Measurements from ENCODE around the gene MCAM. TPM values are rescaled to one million over a fixed set of nuclear protein-coding genes. Genes with fewer than 3 reads are reported as not detected.
A peak's percentile ranks its signal among the peaks of the same experiment; 100 is the strongest.

MCAM gene
- total RNA-seq, 1 donor from 2014 or later: 44.7 TPM

- intact Hi-C loops (cut with micrococcal nuclease): no loop called here
- ATAC-seq (no peak), DNase-seq (no peak)
Measured at GRCh38 chr11:119285431-119285830, 31.5 kb downstream of the MCAM start.

DNA sequence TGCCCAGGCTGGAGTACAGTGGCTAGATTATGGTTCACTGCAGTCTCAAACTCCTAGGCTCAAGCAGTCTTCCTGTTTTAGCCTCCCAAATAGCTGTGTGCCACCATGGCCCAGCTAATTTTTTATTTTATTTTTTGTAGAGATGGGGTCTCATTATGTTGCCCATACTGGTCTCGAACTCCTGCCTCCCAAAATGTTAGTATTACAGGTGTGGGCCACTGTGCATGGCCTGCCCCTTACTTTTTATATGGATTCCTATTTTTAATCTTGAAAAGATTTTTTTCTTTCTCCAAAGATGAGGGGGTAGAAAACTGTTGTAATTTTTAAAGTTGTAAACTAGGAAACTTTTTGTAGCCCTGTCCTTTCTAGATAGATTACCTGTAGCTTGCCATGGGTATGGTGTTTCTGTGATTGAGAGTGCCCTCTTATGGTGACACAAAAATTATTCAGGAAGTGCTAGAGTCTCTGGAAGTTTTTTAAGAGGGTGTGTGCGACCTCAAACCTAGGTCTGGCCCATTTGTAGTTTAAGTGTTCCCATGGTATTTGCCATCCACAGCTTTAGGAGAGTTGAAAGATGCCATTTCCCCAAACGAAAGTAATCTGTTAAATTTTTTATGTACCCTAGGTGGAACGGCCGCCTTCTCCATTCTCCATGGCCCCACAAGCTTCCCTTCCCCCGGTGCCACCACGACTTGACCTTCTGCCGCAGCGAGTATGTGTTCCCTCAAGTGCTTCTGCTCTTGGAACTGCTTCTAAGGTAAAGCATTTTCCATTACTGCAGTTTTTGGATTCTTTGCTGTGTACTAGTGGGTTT is 32.4 kb downstream of the MCAM start:
- peak; percentile 67 for ATAC-seq
- no peak for DNase-seq
- intact Hi-C loops (cut with micrococcal nuclease): loop anchor here (5.0 kb wide), 1 partner anchor 77 kb away; the partner anchor contains the start of gene CBL

DNA sequence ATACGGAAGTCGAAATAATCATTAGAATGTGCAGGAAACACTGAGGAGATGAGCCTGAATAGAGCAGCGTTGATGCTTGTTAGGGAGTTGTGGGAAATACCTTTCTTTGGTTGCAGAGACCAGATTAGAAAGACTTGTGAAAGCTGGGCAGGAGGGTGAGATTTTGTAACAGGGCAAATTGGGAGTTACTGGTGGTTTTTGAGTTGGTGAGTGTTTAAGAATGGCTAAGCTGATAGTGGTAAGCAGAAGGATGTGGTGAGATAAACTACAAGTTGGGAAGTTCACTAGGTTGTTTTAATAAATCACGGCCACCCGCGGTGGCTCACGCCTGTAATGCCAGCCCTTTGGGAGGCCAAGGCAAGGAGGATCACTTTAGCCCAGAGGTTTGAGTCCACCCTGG is 34.4 kb downstream of the MCAM start:
- no peak for ATAC-seq
- intact Hi-C loops (cut with micrococcal nuclease): loop anchor here (5.0 kb wide), 1 partner anchor 75 kb away; the partner anchor contains the start of gene CBL
- no peak for DNase-seq

GRCh38 chr11:119277660-119278059 is 39.3 kb downstream of the MCAM start:
- intact Hi-C loops (cut with micrococcal nuclease): no loop called here
- DNase-seq: no peak
- ATAC-seq: no peak

DNA sequence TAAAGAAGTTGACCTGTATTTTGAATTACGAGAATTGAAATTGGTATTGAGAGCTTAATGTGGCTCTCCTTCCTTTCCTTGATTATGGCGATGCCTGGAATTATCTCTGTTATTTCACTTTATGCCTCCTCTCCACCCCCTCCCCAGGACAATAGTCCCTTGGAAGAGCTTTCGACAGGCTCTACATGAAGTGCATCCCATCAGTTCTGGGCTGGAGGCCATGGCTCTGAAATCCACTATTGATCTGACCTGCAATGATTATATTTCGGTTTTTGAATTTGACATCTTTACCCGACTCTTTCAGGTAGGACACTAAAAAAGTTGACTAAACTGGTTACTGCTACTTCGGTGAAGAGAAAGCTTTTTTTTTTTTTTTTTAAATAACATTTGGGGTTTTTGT is 43.2 kb downstream of the MCAM start:
- intact Hi-C loops (cut with micrococcal nuclease): no loop called here
- ATAC-seq: no peak
- DNase-seq: no peak

DNA sequence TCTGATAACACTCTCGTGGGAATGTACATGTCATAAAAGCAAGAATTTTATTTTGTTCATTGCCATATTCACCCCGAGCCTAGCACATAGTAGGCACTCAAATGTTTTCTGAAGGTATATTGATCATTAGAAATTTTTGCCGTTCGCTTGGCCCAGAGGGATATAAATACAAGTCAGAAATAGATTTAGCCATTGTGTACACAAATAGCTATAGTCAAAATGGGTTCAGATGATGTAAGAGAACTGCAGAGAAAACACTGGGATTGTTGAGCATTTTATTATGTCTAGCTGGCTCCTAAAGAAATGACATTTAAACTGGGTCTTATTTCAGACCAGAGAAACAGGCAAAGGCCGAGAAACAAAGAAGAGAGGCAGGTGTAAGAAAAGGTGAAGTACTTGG is 49.3 kb downstream of the MCAM start:
- intact Hi-C loops (cut with micrococcal nuclease): no loop called here
- DNase-seq: no peak
- no peak for ATAC-seq

DNA sequence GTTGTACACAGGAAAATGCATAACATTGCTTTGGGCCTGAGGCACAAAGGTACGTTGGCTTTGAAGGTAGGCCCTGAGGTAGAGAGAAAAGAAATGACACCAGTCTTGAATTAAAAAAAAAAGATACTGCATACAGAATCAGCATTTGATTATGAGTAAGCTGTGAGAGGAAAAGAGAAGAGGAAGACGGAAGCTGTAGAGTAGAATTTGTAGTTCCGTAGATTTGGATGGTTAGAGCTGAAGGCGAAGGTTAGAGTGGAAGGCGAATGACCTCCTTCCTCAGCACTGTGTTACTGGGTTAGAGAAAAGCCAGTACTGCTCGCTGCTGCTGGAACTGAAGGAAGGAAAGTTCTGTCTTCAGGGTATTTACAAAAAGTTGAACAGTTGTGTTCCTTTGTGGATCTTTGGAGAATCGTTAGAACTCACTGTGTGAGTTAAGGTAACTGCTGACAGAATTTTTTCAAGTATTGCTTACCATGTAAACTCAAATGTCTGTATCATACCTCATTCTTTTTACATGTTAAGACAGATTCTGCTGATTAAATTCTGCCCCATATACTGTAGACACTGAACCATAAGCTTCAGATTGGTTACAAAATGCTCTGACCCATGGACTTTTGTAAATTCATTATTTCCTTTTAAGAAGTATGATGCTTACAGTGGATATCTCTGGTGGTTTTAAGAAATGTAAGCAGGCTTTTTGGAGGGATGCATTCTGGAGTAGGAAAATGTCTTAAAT is 50.2 kb downstream of the MCAM start:
- no peak for ATAC-seq
- intact Hi-C loops (cut with micrococcal nuclease): no loop called here

DNA sequence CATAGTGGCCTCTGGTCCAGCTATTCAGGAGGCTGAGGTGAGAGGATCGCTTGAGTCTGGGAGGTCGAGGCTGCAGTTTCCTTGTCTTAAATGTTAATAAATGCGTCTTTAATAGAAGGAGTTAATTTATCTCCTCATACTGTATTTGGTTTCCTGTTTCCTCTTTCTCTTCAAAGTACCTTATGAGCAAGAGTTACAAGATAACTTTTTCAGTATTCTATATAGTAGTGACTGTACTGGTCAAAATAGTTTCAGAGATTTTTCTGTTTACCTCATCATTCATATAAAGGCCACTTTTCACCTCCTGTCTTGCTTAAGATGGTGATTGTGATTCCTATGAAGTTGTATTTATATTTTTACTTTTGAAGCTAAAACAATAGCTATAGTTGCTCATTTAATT is 50.9 kb downstream of the MCAM start:
- intact Hi-C loops (cut with micrococcal nuclease): no loop called here
- no peak for DNase-seq
- no peak for ATAC-seq

More for the DNA sequence above, 50.2 kb downstream of the MCAM start:
- no peak for DNase-seq

DNA sequence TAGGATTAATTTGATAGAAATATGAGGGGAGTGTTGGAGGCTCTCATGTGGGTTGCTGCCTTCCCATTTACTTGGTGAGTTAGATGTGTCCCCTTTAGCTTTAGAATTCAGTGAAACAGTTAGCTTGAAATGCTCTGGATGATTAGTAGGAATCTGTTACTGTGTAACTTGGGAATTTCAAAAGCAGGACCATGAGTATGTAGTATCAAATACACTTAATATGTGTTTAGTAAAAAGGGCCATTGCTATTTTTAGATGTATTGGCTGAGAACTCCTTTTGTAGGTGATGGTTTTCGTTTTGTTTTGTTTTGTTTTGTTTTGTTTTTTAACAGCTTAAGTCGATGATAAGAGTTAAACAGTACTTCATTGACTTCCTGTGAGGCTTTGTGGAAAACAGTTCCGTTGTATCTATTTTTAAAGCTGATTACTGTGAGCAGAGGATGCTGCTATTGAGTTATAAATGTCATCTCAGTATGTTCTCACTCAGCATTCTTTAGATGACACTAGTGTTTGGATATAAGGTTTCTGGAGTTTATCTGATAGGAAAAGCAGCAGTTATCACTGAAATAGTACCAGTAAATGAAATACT is 53.5 kb downstream of the MCAM start:
- peak; percentile 74 for ATAC-seq
- DNase-seq: no peak
- intact Hi-C loops (cut with micrococcal nuclease): no loop called here

- intact Hi-C loops (cut with micrococcal nuclease): no loop called here
- ATAC-seq: peak; percentile 38
- DNase-seq: no peak
Measured at GRCh38 chr11:119262668-119263351, 54.1 kb downstream of the MCAM start.

- intact Hi-C loops (cut with micrococcal nuclease): no loop called here
- DNase-seq: no peak
Measured at GRCh38 chr11:119258983-119259382, 57.9 kb downstream of the MCAM start.

More at GRCh38 chr11:119258983-119259382, 57.9 kb downstream of the MCAM start:
- no peak for ATAC-seq

Small RNAs within 50 kb of the gene (microRNA-seq; reads per million reads assigned to microRNA genes)
- gene MIR6756 (ENCODE audit: borderline number of aligned reads): not detected

Other genes with a start within 250 kb of the MCAM start
- 23.0 TPM for gene VPS11, start 249.3 kb downstream of the MCAM start, total RNA-seq
- 24.9 TPM for gene HMBS, start 232.2 kb downstream of the MCAM start, total RNA-seq
- gene DPAGT1, start 215.3 kb downstream of the MCAM start, total RNA-seq: 18.6 TPM
- gene C2CD2L, start 209.8 kb downstream of the MCAM start, total RNA-seq: 9.6 TPM
- gene HINFP, start 195.6 kb downstream of the MCAM start, total RNA-seq: 12.8 TPM
- 1.1 TPM for gene ABCG4, start 168.1 kb downstream of the MCAM start, total RNA-seq
- 31.2 TPM for gene NLRX1, start 148.4 kb downstream of the MCAM start, total RNA-seq
- gene NHERF4, start 131.7 kb downstream of the MCAM start, total RNA-seq: 1.1 TPM
- 7.1 TPM for gene CBL, start 110.8 kb downstream of the MCAM start, total RNA-seq
- 13.2 TPM for gene RNF26, start 17.4 kb upstream of the MCAM start, total RNA-seq
- gene C1QTNF5, start 23.8 kb upstream of the MCAM start, total RNA-seq: 14.4 TPM
- gene MFRP, start 29.6 kb upstream of the MCAM start, total RNA-seq: not detected
- gene USP2, start 64.6 kb upstream of the MCAM start, total RNA-seq: 173 TPM
- 1.5 TPM for gene THY1, start 106.0 kb upstream of the MCAM start, total RNA-seq

Data from left ventricle myocardium superior (tissue), 1 donor.